ENCODE measurements around the gene RORB.

DNA sequence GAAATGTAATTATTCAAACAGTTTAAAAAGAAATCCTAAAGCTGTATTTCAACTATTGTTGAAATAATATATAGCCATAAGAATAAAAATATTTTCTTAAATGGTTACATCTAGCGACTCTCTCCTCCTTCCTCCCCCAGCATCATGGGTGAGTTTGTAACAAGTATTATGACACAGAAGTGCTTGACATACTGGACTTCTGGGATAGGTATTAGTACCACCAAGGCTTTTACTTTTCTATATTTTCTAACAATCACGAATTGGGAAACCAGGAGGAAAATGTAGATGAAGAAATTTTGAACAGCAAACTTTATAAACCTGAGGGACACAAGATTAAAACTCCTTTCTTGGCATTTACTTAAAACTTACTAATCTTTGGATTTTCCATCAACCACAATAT, 4.4 kb downstream of the RORB start:
- TF ChIP-seq POLR2A (IDR thresholded peaks at IDR 0.05; ENCODE audit: low read depth, low read length) (no peak), TAF1 (IDR thresholded peaks at IDR 0.05; ENCODE audit: low read depth, low read length) (no peak), POLR2AphosphoS5 (IDR thresholded peaks at IDR 0.05; ENCODE audit: low read depth, low read length) (no peak)
